ENCODE data around the gene IRF2BPL.

GRCh38 chr14:77055306-77055705, 26.8 kb upstream of the IRF2BPL start:
- TF ChIP-seq POLR2A (IDR thresholded peaks at IDR 0.05), result no peak
- no peak for TF ChIP-seq CTCF (IDR thresholded peaks at IDR 0.05)
- TF ChIP-seq EP300 (IDR thresholded peaks at IDR 0.05; ENCODE audit: low read depth), result no peak
- no peak for TF ChIP-seq POLR2AphosphoS5 (IDR thresholded peaks at IDR 0.05)

Measured in transverse colon (tissue), 4 donors.